ENCODE data around the gene DAPP1. TPM values are rescaled to one million over a fixed set of nuclear protein-coding genes. Genes with fewer than 3 reads are reported as not detected.

The DAPP1 gene
- total RNA-seq, 1 experiment from 2014 or later: 30.6 TPM

DNA sequence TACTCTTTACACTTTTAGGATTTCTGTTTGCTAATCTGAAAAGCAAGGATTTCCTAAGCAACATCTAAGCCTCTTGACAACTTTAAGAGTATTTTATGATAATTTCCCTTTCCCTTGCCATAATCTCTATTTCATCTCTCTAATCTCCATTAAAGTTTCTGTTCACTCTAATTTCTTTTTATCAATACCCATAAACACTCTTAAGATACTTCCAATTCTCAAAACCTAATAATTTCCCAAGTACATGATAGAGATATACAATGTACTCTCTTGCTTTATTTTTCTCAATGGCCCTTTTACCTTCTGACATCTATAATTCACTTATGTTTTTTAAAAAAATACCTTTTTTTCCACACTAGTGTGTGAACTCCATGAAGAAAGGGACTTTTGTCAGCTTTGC is 26.8 kb downstream of the DAPP1 start:
- TF ChIP-seq, protein P1, sequence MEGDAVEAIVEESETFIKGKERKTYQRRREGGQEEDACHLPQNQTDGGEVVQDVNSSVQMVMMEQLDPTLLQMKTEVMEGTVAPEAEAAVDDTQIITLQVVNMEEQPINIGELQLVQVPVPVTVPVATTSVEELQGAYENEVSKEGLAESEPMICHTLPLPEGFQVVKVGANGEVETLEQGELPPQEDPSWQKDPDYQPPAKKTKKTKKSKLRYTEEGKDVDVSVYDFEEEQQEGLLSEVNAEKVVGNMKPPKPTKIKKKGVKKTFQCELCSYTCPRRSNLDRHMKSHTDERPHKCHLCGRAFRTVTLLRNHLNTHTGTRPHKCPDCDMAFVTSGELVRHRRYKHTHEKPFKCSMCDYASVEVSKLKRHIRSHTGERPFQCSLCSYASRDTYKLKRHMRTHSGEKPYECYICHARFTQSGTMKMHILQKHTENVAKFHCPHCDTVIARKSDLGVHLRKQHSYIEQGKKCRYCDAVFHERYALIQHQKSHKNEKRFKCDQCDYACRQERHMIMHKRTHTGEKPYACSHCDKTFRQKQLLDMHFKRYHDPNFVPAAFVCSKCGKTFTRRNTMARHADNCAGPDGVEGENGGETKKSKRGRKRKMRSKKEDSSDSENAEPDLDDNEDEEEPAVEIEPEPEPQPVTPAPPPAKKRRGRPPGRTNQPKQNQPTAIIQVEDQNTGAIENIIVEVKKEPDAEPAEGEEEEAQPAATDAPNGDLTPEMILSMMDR (IDR thresholded peaks at IDR 0.05; ENCODE audit: unreplicated experiment): no peak
- intact Hi-C loops (cut with micrococcal nuclease; ENCODE audit: unreplicated experiment): no loop called here
- CTCF ChIA-PET: no interaction called here
- DNase-seq: no peak
- Mint-ChIP-seq H3K9me3 (ENCODE audit: low read depth, unreplicated experiment) (no peaks in the 10 kb centered on the region), H3K27me3 (ENCODE audit: unreplicated experiment) (no peaks in the 10 kb centered on the region), H3K4me1 (ENCODE audit: low read depth, unreplicated experiment) (peaks cover 10% of the 10 kb centered on the region), H3K27ac (ENCODE audit: unreplicated experiment) (no peak overlapping the region), H3K4me3 (ENCODE audit: low read depth, unreplicated experiment) (no peak overlapping the region), H3K36me3 (ENCODE audit: insufficient read depth, unreplicated experiment) (peaks cover 7% of the 10 kb centered on the region)
- BruUV-seq (replicated peaks): no TSS peak

DNA sequence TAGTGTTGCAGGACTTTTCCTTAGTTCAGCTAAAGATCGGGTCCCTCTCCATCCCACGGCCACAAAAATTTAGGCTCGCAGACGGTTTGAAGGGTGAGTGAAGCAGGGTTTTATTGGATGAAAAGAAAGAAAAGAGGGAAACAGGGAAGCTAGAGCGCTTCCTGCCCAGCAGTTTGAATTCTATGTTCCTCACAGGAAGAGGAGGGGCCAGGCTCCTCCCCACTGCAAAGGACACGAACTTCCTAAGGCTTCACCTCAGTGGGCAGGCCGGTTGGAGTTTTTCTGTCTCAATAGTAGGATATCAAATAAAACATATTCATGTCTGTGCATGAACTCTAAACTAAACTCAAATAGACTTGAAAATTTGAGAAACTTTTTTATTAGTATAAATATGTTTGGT is 27.4 kb downstream of the DAPP1 start:
- no peak for DNase-seq
- BruUV-seq (replicated peaks): no TSS peak
- Mint-ChIP-seq H3K4me3 (ENCODE audit: low read depth, unreplicated experiment) (no peak overlapping the region), H3K9me3 (ENCODE audit: low read depth, unreplicated experiment) (no peaks in the 10 kb centered on the region), H3K4me1 (ENCODE audit: low read depth, unreplicated experiment) (peaks cover 3% of the 10 kb centered on the region), H3K36me3 (ENCODE audit: insufficient read depth, unreplicated experiment) (peaks cover under 1% of the 10 kb centered on the region), H3K27ac (ENCODE audit: unreplicated experiment) (no peak overlapping the region), H3K27me3 (ENCODE audit: unreplicated experiment) (no peaks in the 10 kb centered on the region)
- intact Hi-C loops (cut with micrococcal nuclease; ENCODE audit: unreplicated experiment): no loop called here
- TF ChIP-seq, protein P1 (IDR thresholded peaks at IDR 0.05; ENCODE audit: unreplicated experiment): no peak
- CTCF ChIA-PET: no interaction called here

DNA sequence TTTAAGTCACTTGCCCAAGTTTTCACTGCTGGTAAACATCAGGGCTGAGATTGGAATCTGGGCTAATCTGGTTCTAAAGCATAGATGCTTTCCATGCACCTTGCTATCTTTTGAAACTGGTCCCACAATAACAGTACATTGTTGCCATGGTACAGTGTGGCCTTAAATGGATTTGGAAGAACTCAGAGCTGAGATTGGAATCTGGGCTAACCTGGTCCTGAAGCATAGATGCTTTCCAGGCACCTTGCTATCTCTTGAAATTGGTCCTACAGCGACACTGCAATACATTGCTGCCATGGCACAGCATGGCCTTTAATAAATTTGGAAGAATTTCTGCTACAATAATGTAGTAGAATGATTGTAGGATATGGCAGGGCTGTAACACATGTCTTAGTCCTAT is 28.6 kb downstream of the DAPP1 start:
- Mint-ChIP-seq H3K27me3 (ENCODE audit: unreplicated experiment) (no peaks in the 10 kb centered on the region), H3K9me3 (ENCODE audit: low read depth, unreplicated experiment) (no peaks in the 10 kb centered on the region), H3K36me3 (ENCODE audit: insufficient read depth, unreplicated experiment) (no peaks in the 10 kb centered on the region), H3K4me3 (ENCODE audit: low read depth, unreplicated experiment) (no peak overlapping the region), H3K4me1 (ENCODE audit: low read depth, unreplicated experiment) (no peaks in the 10 kb centered on the region), H3K27ac (ENCODE audit: unreplicated experiment) (no peak overlapping the region)
- TF ChIP-seq, protein P1 (IDR thresholded peaks at IDR 0.05; ENCODE audit: unreplicated experiment): no peak
- no peak for DNase-seq
- BruUV-seq (replicated peaks): no TSS peak
- intact Hi-C loops (cut with micrococcal nuclease; ENCODE audit: unreplicated experiment): no loop called here
- CTCF ChIA-PET: no interaction called here

DNA sequence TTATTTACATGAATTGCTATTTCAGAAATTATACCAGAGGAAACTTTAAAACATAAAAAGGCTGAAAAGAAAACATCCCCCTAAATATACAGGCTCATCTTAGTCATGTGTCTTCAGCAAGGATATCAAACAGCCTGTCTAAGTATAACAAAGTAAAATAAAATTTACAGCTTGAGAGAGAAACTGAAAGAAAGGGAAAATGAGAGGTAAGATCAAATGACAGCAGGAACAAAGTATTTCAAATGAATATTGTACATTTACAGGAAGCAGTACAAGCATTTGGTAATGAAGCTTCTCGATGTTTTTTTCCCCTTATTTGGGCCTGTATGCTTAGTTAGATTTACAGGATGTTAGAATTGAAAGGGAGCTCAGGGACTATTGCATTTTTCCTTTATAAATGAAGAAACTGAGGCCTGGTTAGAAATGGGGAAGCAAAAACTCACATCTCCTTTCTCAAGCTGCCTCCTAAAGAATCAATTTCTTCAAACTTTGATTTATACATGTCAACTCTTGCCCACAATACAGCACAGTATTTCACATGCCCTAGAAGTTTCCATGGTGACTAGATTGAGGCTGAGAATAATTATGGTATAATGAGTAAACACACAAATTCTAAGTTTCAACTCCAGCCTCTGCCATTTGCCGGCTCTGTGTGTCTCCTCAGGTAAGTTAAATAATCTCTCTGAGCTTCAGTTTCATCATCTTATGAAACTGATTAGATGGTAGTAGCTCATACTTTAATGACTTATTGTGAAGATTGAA is 29.3 kb downstream of the DAPP1 start:
- TF ChIP-seq, protein P1 (IDR thresholded peaks at IDR 0.05; ENCODE audit: unreplicated experiment): no peak
- intact Hi-C loops (cut with micrococcal nuclease; ENCODE audit: unreplicated experiment): no loop called here
- BruUV-seq (replicated peaks): no TSS peak
- no peak for DNase-seq
- Mint-ChIP-seq H3K4me3 (ENCODE audit: low read depth, unreplicated experiment) (no peak overlapping the region), H3K36me3 (ENCODE audit: insufficient read depth, unreplicated experiment) (no peaks in the 10 kb centered on the region), H3K4me1 (ENCODE audit: low read depth, unreplicated experiment) (no peaks in the 10 kb centered on the region), H3K27me3 (ENCODE audit: unreplicated experiment) (no peaks in the 10 kb centered on the region), H3K27ac (ENCODE audit: unreplicated experiment) (no peak overlapping the region), H3K9me3 (ENCODE audit: low read depth, unreplicated experiment) (no peaks in the 10 kb centered on the region)
- CTCF ChIA-PET: no interaction called here
